K562 (cell line): ENCODE measurements around the gene PCDHB7. TPM values are rescaled to one million over a fixed set of nuclear protein-coding genes. Genes with fewer than 3 reads are reported as not detected.

ENCODE experiments used
- ATAC-seq: fragments of 200-7000 bp; cut with Tn5 transposase; 3 replicates; pipeline ENCODE4 v1.9.1; 2020; ENCODE audit warnings: moderate library complexity
- BruUV-seq: library from RNA; stranded (reverse); fragments of 400-500 nt; replicated peaks from 2 replicates; lab custom pipeline; 2021; lab: Mats Ljungman, UMichigan
- CTCF ChIA-PET: fragments of 300-600 bp; formaldehyde crosslinking; extraction: SDS; loops from one replicate; lab custom pipeline; 2021; ENCODE audit warnings: low intra/inter-chr PET ratio; lab: Yijun Ruan, JAX
- POLR2A ChIA-PET: fragments of 300-600, 350-650 bp; sonication (Branson Sonifier 250); formaldehyde crosslinking; extraction: SDS; loops from one replicate; lab custom pipeline; 2021; ENCODE audit warnings: antibody characterized with exemption, inconsistent platforms; lab: Yijun Ruan, JAX
- DNase-seq, 4 experiments: peaks; one replicate each; pipeline versions ENCODE4 v3.0.0 to v3.0.0-alpha.2; 2011 to 2018; ENCODE audit warnings: low spot score in 3 of 4, mixed read lengths in 3 of 4; ENCODE audit errors: extremely low read depth in 1 of 4
- FAIRE-seq: peaks from 2 replicates; lab custom pipeline; 2011; peaks lifted over from hg19 to GRCh38; lab: Jason Lieb, UNC
- H2AFZ ChIP-seq: 2 replicates; pipeline ENCODE4 v1.6.0; 2011; ENCODE audit warnings: low read depth, low read length, control low read depth, inconsistent platforms
- H3K27ac ChIP-seq: fragments of 200-600 bp; 3 replicates; pipeline ENCODE4 v1.8.0; 2011; ENCODE audit warnings: low read depth, mild to moderate bottlenecking, control low read depth, inconsistent platforms, low read length, moderate library complexity, mixed read lengths; ENCODE audit errors: extremely low read depth
- H3K27me3 ChIP-seq, 2 experiments: fragments of 300-600 bp in 1 of 2; 2 replicates in 1 of 2; 3 replicates in 1 of 2; pipeline versions ENCODE4 v1.6.0 to v1.8.0; 2011; ENCODE audit warnings: inconsistent platforms in 2 of 2, low read length in 2 of 2, mild to moderate bottlenecking in 1 of 2, mixed read lengths in 1 of 2, moderate library complexity in 1 of 2; ENCODE audit not compliant: control insufficient read depth in 2 of 2, insufficient read depth in 2 of 2
- H3K36me3 ChIP-seq: fragments of 300-600 bp; 3 replicates; pipeline ENCODE4 v1.8.0; 2011; ENCODE audit warnings: mild to moderate bottlenecking, low read length, inconsistent platforms; ENCODE audit not compliant: control insufficient read depth, insufficient read depth
- H3K4me1 ChIP-seq, 2 experiments: fragments of 200-600 bp in 1 of 2; replicated peaks in 1 of 2; 2 replicates in 1 of 2; 3 replicates in 1 of 2; pipeline versions ENCODE4 v1.5.1 to v1.8.0; 2011; ENCODE audit warnings: inconsistent platforms in 2 of 2, low read length in 2 of 2, mild to moderate bottlenecking in 1 of 2, mixed read lengths in 1 of 2, moderate library complexity in 1 of 2; ENCODE audit not compliant: control insufficient read depth in 2 of 2, insufficient read depth in 2 of 2
- H3K4me2 ChIP-seq: 2 replicates; pipeline ENCODE4 v1.6.1; 2011; ENCODE audit warnings: low read length, control low read depth, inconsistent platforms, mixed read lengths; ENCODE audit not compliant: insufficient read depth
- H3K4me3 ChIP-seq: fragments of 200-600 bp; sonication (generic), shearing (Covaris generic); 2 replicates; pipeline ENCODE4 v1.5.1; 2016; ENCODE audit warnings: control low read depth, inconsistent platforms
- H3K79me2 ChIP-seq: fragments of 200-600 bp; 3 replicates; pipeline ENCODE4 v1.8.0; 2011; ENCODE audit warnings: low read length, inconsistent platforms; ENCODE audit not compliant: control insufficient read depth, insufficient read depth
- H3K9ac ChIP-seq, 2 experiments: 2 replicates each; pipeline versions ENCODE4 v1.6.0 to v1.6.1; 2011; ENCODE audit warnings: low read depth in 2 of 2, low read length in 2 of 2, control low read depth in 1 of 2, inconsistent platforms in 1 of 2, mild to moderate bottlenecking in 1 of 2, mixed read lengths in 1 of 2; ENCODE audit not compliant: insufficient read depth in 1 of 2
- H3K9me1 ChIP-seq: one replicate; pipeline ENCODE4 v1.6.0; 2011; ENCODE audit warnings: inconsistent platforms, mild to moderate bottlenecking, low read length, moderate library complexity; ENCODE audit not compliant: control insufficient read depth, insufficient read depth
- H3K9me3 ChIP-seq: replicated peaks from 2 replicates; pipeline ENCODE4 v1.5.1; 2011; ENCODE audit warnings: low read depth, low read length, inconsistent platforms; ENCODE audit not compliant: control insufficient read depth, insufficient read depth
- H4K20me1 ChIP-seq: replicated peaks from 2 replicates; pipeline ENCODE4 v1.6.1; 2011; ENCODE audit warnings: low read length, inconsistent platforms, mixed read lengths; ENCODE audit not compliant: control insufficient read depth, insufficient read depth
- BACH1 ChIP-seq: fragments of 200-800 bp; sonication (Bioruptor generic); IDR thresholded peaks from 2 replicates; pipeline ENCODE4 v1.6.1; 2016; ENCODE audit warnings: missing genetic modification characterization, missing compliant biosample characterization
- ERF ChIP-seq: fragments of 450-650 bp; formaldehyde crosslinking; IDR thresholded peaks from 2 replicates; pipeline ENCODE4 v1.4.0; 2020; ENCODE audit warnings: mild to moderate bottlenecking, mixed read lengths
- FIP1L1 ChIP-seq: fragments of 200-400 bp; formaldehyde crosslinking; IDR thresholded peaks from 2 replicates; pipeline ENCODE4 v1.6.1; 2018; ENCODE audit warnings: mild to moderate bottlenecking, low read depth, low read length; ENCODE audit not compliant: poor library complexity, severe bottlenecking
- MED1 ChIP-seq: sonication (generic); formaldehyde crosslinking; IDR thresholded peaks from 2 replicates; pipeline ENCODE4 v1.8.1; 2023; ENCODE audit warnings: missing genetic modification reagents, borderline replicate concordance
- MTF1 ChIP-seq: fragments of 250-450 bp; sonication (Bioruptor Pico); IDR thresholded peaks from 2 replicates; pipeline ENCODE4 v1.9.0; 2021; ENCODE audit warnings: moderate library complexity, mild to moderate bottlenecking, inconsistent platforms, borderline replicate concordance
- NELFE ChIP-seq: IDR thresholded peaks from 2 replicates; pipeline ENCODE4 v1.6.1; 2011; ENCODE audit warnings: mild to moderate bottlenecking; ENCODE audit not compliant: insufficient read depth, insufficient read length
- RAD51 ChIP-seq: fragments of 450-650 bp; IDR thresholded peaks from 2 replicates; pipeline ENCODE4 v1.7.1; 2016; ENCODE audit warnings: low read depth, mild to moderate bottlenecking, borderline replicate concordance
- SMAD1 ChIP-seq: fragments of 150-350 bp; IDR thresholded peaks from 2 replicates; pipeline ENCODE4 v1.6.1; 2014; ENCODE audit warnings: low read length, low read depth; ENCODE audit not compliant: partially characterized antibody
- SMAD4 ChIP-seq: fragments of 250-450 bp; sonication (Bioruptor Pico); conservative IDR thresholded peaks from 2 replicates; pipeline ENCODE4 v1.8.0; 2021; ENCODE audit warnings: inconsistent platforms, mild to moderate bottlenecking, moderate library complexity
- ZBTB8A ChIP-seq: fragments of 450-650 bp; IDR thresholded peaks from 2 replicates; pipeline ENCODE4 v1.6.1; 2018; ENCODE audit warnings: mild to moderate bottlenecking, moderate library complexity; ENCODE audit not compliant: partially characterized antibody
- ZC3H4 ChIP-seq: sonication (generic); formaldehyde crosslinking; IDR thresholded peaks from 2 replicates; pipeline ENCODE4 v1.9.0; 2021; ENCODE audit warnings: missing genetic modification reagents, borderline replicate concordance
- ZNF561 ChIP-seq: fragments of 450-650 bp; formaldehyde crosslinking; conservative IDR thresholded peaks from 2 replicates; pipeline ENCODE4 v1.4.0; 2020; ENCODE audit warnings: mild to moderate bottlenecking, moderate library complexity
- ZNF764 ChIP-seq: fragments of 250-450 bp; sonication (Bioruptor Pico); IDR thresholded peaks from 2 replicates; pipeline ENCODE4 v1.4.0; 2020; ENCODE audit warnings: low read depth, mild to moderate bottlenecking, moderate library complexity
- WGBS: fragments of 100-300 bp; shearing (Covaris generic); methylation state at CpG from one replicate; pipeline ENCODE4 v1.1.6; 2016; ENCODE audit warnings: low coverage, mixed read lengths; ENCODE audit not compliant: insufficient coverage; ENCODE audit errors: missing lambda C conversion rate; 5-methylcytosine and 5-hydroxymethylcytosine counted together
- in situ Hi-C: fragments of 300-500 bp; cut with MboI; formaldehyde crosslinking; loops from 4 replicates; pipeline ENCODE4 v1.15.0; 2018; ENCODE audit warnings: inconsistent platforms, mixed read lengths
- intact Hi-C: fragments of 100-400 bp; cut with micrococcal nuclease; formaldehyde crosslinking; loops from 2 replicates; pipeline ENCODE4 v1.14.2; 2022
- polyA plus RNA-seq, 8 experiments: library from polyadenylated mRNA; depleted of rRNA in 4 of 8; stranded (reverse) in 5 of 8; unstranded in 3 of 8; fragments of >200 nt; fragmentation: Nextera tagmentation in 2 of 8; fragmentation: Illumina TruSeq in 1 of 8; extraction: Ambion mirVana in 2 of 8; extraction: Trizol in 1 of 8; gene quantifications; 2 replicates each; pipeline versions ENCODE4 v1.2.1 to v1.2.3, GENCODE V29; 2011 to 2014; ENCODE audit warnings: inconsistent platforms in 1 of 8, missing spikeins in 1 of 8
- total RNA-seq, 7 experiments: library from RNA; depleted of rRNA in 6 of 7; stranded (reverse); fragments of >200 nt in 6 of 7; fragmentation: Illumina TruSeq in 2 of 7; extraction: Trizol in 2 of 7; gene quantifications; 2 replicates each; pipeline versions ENCODE4 v1.2.1 to v1.2.3, GENCODE V29; 2011 to 2021; ENCODE audit warnings: low replicate concordance in 1 of 7
- TF ChIP-seq, protein P1 (sequence below): IDR thresholded peaks from 3 replicates; pipeline ENCODE4 v1.6.1; 2011; ENCODE audit warnings: borderline replicate concordance, mild to moderate bottlenecking, moderate library complexity; ENCODE audit not compliant: insufficient read length; ENCODE audit errors: extremely low read depth
- TF ChIP-seq, protein P2 (sequence below): fragments of 250-450 bp; sonication (Bioruptor Pico); IDR thresholded peaks from 2 replicates; pipeline ENCODE4 v1.5.0; 2020; ENCODE audit warnings: mild to moderate bottlenecking

The PCDHB7 gene
- total and polyA plus RNA-seq, 9 of the 15 experiments (the other 6 are each of a cell fraction or from before 2014, with no cell fraction given) = not detected

DNA sequence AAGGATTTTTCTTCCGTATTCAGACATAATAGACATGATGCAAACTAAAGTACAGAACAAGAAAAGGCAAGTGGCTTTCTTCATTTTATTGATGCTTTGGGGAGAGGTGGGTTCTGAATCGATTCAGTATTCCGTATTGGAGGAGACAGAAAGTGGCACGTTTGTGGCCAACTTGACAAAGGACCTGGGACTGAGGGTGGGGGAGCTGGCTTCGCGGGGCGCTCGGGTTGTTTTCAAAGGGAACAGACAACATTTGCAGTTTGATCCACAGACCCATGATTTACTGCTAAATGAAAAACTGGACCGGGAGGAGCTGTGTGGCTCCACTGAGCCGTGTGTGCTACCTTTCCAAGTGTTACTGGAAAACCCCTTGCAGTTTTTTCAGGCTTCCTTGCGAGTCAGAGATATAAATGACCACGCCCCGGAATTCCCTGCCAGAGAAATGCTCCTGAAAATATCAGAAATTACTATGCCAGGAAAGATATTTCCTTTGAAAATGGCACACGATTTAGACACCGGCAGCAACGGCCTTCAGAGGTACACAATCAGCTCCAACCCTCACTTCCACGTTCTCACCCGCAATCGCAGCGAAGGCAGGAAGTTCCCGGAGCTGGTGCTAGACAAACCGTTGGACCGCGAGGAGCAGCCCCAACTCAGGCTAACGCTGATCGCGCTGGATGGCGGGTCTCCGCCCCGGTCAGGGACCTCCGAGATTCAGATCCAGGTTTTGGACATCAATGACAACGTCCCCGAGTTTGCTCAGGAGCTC lies 22.0 kb upstream of the PCDHB7 start:
- no peak overlapping the region for H3K4me2 ChIP-seq
- H3K9ac ChIP-seq = no peak overlapping the region
- no peak for TF ChIP-seq BACH1 (tag)
- TF ChIP-seq ZNF561 (CRISPR knock-in tag) = no peak
- TF ChIP-seq NELFE = no peak
- TF ChIP-seq ZNF764 = no peak
- TF ChIP-seq ZC3H4 = no peak
- TF ChIP-seq SMAD4 (CRISPR knock-in tag) = no peak
- TF ChIP-seq MED1 (CRISPR knock-in tag) = no peak
- TF ChIP-seq, protein P1, sequence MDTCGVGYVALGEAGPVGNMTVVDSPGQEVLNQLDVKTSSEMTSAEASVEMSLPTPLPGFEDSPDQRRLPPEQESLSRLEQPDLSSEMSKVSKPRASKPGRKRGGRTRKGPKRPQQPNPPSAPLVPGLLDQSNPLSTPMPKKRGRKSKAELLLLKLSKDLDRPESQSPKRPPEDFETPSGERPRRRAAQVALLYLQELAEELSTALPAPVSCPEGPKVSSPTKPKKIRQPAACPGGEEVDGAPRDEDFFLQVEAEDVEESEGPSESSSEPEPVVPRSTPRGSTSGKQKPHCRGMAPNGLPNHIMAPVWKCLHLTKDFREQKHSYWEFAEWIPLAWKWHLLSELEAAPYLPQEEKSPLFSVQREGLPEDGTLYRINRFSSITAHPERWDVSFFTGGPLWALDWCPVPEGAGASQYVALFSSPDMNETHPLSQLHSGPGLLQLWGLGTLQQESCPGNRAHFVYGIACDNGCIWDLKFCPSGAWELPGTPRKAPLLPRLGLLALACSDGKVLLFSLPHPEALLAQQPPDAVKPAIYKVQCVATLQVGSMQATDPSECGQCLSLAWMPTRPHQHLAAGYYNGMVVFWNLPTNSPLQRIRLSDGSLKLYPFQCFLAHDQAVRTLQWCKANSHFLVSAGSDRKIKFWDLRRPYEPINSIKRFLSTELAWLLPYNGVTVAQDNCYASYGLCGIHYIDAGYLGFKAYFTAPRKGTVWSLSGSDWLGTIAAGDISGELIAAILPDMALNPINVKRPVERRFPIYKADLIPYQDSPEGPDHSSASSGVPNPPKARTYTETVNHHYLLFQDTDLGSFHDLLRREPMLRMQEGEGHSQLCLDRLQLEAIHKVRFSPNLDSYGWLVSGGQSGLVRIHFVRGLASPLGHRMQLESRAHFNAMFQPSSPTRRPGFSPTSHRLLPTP = no peak
- no peak for TF ChIP-seq MTF1
- no peak for TF ChIP-seq ZBTB8A
- TF ChIP-seq FIP1L1 = no peak
- TF ChIP-seq SMAD1 = no peak
- TF ChIP-seq, protein P2, sequence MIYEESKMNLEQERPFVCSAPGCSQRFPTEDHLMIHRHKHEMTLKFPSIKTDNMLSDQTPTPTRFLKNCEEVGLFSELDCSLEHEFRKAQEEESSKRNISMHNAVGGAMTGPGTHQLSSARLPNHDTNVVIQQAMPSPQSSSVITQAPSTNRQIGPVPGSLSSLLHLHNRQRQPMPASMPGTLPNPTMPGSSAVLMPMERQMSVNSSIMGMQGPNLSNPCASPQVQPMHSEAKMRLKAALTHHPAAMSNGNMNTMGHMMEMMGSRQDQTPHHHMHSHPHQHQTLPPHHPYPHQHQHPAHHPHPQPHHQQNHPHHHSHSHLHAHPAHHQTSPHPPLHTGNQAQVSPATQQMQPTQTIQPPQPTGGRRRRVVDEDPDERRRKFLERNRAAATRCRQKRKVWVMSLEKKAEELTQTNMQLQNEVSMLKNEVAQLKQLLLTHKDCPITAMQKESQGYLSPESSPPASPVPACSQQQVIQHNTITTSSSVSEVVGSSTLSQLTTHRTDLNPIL = no peak
- no peak for TF ChIP-seq ERF (CRISPR knock-in tag)
- TF ChIP-seq RAD51 = no peak
- H4K20me1 ChIP-seq = no peaks in the 10 kb centered on the region
- no peak overlapping the region for H3K4me3 ChIP-seq
- peaks cover 0 to 15% of the 10 kb centered on the region in 2 experiments; a peak in 2 of 5 replicates for H3K27me3 ChIP-seq
- ATAC-seq = no peak
- no peaks in the 10 kb centered on the region for H3K36me3 ChIP-seq
- no peaks in the 10 kb centered on the region for H3K9me3 ChIP-seq
- in situ Hi-C loops (no loop called here), intact Hi-C loops (no loop called here)
- no peak for DNase-seq
- H2AFZ ChIP-seq = no peak overlapping the region
- POLR2A ChIA-PET = no interaction called here
- WGBS = 2% methylated on average over 33 of the region's 33 CpGs
- H3K79me2 ChIP-seq = no peaks in the 10 kb centered on the region
- no peak for FAIRE-seq
- no peak overlapping the region for H3K27ac ChIP-seq
- no peaks in the 10 kb centered on the region for H3K4me1 ChIP-seq
- CTCF ChIA-PET = no interaction called here
- H3K9me1 ChIP-seq = no peaks in the 10 kb centered on the region
- no TSS peak for BruUV-seq
